DND-41 (cell line): Measurements from ENCODE around the gene ABCA7.

ENCODE experiments used
- CTCF ChIP-seq: IDR thresholded peaks from 2 replicates; pipeline ENCODE4 v1.5.1; 2012; ENCODE audit warnings: borderline replicate concordance, low read length, moderate library complexity, mild to moderate bottlenecking; ENCODE audit not compliant: poor library complexity, severe bottlenecking; ENCODE audit errors: extremely low read depth
- EZH2 ChIP-seq: IDR thresholded peaks from 3 replicates; pipeline ENCODE4 v1.6.1; 2012; ENCODE audit warnings: borderline replicate concordance, low read depth, mild to moderate bottlenecking, moderate library complexity, low read length, inconsistent platforms; ENCODE audit not compliant: severe bottlenecking

GRCh38 chr19:1018932-1019615, 20.8 kb upstream of the ABCA7 start:
- TF ChIP-seq CTCF (no peak), EZH2 (no peak)
